Measurements from ENCODE around the gene CEACAM19.
"Not testable (repeated sequence)": the region's sequence is repeated elsewhere in the genome, so short reads cannot be mapped to it uniquely, and the experiment has no call there.

Gene CEACAM19

GRCh38 chr19:44672226-44672625 lies 944 bp downstream of the CEACAM19 start:
- in situ Hi-C loops (cut with MboI; ENCODE audit: low sequenced_read_pairs), result no loop called here

- in situ Hi-C loops (cut with MboI; ENCODE audit: low sequenced_read_pairs), result no loop called here
Observed at GRCh38 chr19:44673510-44673909, 2.2 kb downstream of the CEACAM19 start.

DNA sequence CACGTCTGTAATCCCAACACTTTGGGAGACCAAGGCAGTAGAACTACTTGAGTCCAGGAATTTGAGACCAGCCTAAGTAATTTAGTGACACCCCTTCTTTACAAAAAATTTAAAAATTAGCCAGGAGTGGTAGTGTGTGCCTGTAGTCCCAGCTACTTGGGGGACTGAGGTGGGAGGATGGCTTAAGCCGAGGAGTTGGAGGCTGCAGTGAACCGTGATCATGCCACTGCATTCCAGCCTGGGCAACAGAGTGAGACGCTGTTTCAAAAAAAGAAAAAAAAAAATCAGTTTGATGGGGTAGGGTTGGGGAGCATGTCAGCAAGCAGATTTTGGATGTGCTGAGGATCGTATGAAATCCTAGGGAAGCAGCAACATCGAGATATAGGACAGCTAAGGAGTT lies 4.2 kb downstream of the CEACAM19 start:
- in situ Hi-C loops (cut with MboI; ENCODE audit: low sequenced_read_pairs), result no loop called here

DNA sequence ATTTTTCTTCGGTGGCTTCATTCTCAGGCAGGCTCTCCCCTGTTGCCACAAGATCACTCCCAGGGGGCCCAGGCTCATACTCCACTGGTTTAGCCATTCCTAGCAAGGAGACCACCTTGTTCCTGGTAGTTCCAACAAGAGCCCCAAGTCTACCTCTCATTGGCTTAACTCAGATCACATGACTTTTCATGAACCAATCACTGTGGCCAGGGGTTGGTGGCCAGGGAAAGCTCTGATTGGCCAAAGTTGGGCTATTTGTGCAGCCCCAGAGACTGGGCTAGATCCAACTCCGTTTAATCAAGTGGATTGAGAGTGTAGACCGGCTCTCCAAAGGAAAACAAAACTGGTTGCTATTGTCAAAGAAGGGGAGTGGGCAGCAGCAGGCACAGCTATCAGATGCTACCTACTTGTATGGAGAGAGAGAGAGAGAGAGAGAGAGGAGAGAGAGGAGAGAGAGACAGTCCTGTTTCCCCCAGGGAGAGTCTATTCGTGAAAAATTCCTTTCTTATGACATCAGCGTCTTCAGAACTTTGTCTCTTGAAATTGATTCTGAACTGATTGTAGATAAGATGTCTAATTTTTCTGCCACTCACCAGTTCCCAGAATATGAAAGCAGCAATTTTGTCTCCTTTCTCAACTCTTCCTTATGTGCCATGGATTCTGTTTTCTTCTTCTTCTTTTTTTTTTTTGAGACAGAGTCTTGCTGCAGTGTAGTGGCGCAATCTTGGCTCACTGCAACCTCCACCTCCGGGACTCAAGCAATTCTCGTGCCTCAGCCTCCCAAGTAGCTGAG lies 5.9 kb downstream of the CEACAM19 start:
- in situ Hi-C loops (cut with MboI; ENCODE audit: low sequenced_read_pairs), result no loop called here

GRCh38 chr19:44680536-44680935 lies 9.3 kb downstream of the CEACAM19 start:
- in situ Hi-C loops (cut with MboI; ENCODE audit: low sequenced_read_pairs), result no loop called here

GRCh38 chr19:44681992-44682790 lies 10.9 kb downstream of the CEACAM19 start:
- in situ Hi-C loops (cut with MboI; ENCODE audit: low sequenced_read_pairs), result no loop called here

- in situ Hi-C loops (cut with MboI; ENCODE audit: low sequenced_read_pairs), result no loop called here
Observed at GRCh38 chr19:44682807-44683206, 11.5 kb downstream of the CEACAM19 start.

- in situ Hi-C loops (cut with MboI; ENCODE audit: low sequenced_read_pairs), result no loop called here
Observed at GRCh38 chr19:44683434-44684210, 12.3 kb downstream of the CEACAM19 start.

DNA sequence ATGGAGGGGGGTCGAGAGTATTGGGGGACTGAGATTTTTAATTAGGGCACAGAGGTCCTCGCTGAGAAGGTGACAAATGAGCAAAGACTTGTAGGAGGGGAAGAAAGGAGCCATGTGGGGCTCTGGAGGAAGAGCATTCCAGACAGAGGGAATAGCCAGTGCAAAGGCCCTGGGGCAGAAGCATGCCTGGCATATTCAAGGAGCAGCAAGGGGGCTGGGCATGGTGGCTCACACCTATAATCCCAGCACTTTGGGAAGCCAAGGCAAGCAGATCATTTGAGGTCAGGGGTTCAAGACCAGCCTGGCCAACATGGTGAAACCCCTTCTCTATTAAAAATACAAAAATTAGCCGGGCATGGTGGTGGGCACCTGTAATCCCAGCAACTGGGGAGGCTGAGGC lies 13.1 kb downstream of the CEACAM19 start:
- in situ Hi-C loops (cut with MboI; ENCODE audit: low sequenced_read_pairs), result not testable (repeated sequence)

DNA sequence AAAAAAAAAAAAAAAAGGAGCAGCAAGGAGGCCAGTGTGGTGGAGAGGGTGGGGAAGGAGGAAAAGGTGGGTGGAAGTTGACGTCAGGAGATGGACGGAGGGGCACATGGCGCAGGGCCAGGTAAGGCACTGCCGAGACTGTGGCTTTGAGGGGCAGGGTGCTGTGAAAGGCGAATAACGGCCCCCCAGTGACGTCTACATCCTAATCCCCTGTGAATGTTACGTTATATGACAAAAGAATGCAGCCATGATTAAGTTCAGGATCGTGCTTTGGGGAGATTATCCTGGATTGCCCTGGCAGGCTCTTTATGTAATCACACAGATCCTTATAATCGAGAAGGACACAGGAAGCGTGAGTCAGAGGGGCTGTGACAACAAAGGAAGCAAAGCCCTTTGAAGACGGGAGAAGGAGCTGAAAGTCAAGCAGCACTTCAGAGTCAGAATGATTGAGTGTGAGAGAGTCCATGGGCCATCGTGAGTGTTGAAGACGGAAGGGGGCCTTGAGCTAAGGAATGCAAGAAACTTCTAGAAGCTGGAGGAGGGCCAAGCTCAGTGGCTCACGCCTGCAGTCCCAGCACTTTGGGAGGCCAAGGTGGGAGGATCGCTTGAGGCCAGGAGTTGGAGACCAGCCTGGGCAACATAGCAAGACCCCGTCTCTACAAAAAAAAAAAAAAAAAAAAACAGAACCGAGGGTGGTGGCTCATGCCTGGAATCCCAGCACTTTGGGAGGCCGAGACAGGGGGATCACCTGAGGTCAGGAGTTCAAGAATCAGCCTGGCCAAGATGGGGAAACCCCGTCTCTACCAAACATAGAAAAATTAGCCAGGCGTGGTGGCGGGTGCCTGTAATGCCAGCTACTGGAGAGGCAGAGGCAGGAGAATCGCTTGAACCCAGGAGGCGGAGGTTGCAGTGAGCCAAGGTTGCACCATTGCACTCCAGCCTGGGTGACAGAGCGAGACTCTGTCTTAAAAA lies 13.9 kb downstream of the CEACAM19 start:
- in situ Hi-C loops (cut with MboI; ENCODE audit: low sequenced_read_pairs), result no loop called here

- in situ Hi-C loops (cut with MboI; ENCODE audit: low sequenced_read_pairs), result no loop called here
Observed at GRCh38 chr19:44685877-44686276, 14.6 kb downstream of the CEACAM19 start.

GRCh38 chr19:44686896-44687295 lies 15.6 kb downstream of the CEACAM19 start:
- in situ Hi-C loops (cut with MboI; ENCODE audit: low sequenced_read_pairs), result no loop called here

DNA sequence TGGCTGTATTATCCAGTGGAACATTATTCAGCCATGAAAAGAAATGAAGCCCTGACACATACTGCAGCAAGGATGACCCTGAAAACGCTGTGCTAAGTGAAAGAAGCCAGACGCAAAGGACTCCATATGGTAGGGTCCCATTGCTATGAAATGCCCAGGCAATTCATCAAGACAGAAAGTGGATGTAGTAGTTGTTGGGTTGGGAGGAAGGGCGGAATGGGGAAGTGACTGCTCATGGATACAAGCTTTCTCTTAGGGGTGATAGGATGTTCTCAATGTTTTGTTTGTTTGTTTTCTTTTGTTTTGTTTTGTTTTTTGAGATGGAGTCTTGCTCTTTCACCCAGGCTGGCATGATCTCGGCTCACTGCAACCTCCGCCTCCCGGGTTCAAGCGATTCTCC lies 16.6 kb downstream of the CEACAM19 start:
- in situ Hi-C loops (cut with MboI; ENCODE audit: low sequenced_read_pairs), result no loop called here

DNA sequence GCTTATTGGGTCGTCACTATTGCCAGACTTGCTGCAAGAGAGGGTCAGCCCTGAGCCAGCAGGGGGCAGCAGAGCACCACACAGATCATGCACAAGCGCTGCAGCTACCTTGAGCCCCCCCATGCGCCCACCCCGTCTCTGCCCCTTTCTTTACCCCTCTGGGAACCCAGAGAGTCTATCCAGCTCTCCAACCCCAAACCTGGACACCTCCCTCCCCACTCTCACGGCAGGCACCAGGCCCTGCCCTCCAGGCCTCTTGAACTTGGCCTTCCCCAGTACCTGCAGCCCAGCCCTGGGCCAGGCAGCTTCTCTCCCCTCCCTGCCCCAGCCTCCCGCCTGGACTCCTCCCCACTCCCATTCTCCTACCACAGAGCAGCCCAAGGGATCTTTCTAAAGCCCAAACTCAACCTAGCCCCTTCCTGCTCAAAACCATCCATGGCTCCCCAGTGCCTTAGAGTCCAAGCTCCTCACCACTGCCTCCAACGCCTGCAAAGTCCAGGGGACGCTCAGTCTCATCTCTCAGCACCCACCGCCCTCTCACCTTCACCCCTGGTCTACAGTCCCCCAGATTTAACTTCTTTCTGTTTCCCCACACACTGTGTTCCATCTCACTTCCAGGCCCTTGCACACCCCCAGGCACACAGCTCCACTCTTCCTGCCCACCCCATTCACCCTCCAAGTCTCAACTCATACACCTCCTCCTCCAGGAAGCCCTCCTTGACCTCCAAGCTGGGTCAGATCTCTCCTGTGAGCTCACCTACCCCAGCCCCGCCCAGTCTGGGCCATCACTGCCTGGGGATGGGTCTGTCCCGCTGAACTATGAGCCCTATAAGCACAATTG lies 18.2 kb downstream of the CEACAM19 start:
- in situ Hi-C loops (cut with MboI; ENCODE audit: low sequenced_read_pairs), result no loop called here

DNA sequence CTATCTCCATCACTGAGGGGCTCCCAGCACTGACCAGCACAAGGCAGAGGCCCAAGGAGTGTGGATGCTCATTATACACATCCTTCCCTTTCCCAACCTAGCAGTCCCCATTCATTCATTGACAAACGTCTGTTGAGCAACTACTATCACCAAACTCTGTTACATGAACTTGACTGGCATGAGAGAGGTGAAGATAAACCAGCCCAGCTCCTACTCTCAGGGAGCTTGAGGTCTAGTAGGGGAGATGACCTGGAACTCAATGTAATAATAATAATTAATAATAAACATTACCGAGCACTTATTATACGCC lies 18.8 kb downstream of the CEACAM19 start:
- in situ Hi-C loops (cut with MboI; ENCODE audit: low sequenced_read_pairs), result no loop called here

GRCh38 chr19:44692379-44692721 lies 21.1 kb downstream of the CEACAM19 start:
- in situ Hi-C loops (cut with MboI; ENCODE audit: low sequenced_read_pairs), result no loop called here

- in situ Hi-C loops (cut with MboI; ENCODE audit: low sequenced_read_pairs), result no loop called here
Observed at GRCh38 chr19:44694184-44694579, 22.9 kb downstream of the CEACAM19 start.

DNA sequence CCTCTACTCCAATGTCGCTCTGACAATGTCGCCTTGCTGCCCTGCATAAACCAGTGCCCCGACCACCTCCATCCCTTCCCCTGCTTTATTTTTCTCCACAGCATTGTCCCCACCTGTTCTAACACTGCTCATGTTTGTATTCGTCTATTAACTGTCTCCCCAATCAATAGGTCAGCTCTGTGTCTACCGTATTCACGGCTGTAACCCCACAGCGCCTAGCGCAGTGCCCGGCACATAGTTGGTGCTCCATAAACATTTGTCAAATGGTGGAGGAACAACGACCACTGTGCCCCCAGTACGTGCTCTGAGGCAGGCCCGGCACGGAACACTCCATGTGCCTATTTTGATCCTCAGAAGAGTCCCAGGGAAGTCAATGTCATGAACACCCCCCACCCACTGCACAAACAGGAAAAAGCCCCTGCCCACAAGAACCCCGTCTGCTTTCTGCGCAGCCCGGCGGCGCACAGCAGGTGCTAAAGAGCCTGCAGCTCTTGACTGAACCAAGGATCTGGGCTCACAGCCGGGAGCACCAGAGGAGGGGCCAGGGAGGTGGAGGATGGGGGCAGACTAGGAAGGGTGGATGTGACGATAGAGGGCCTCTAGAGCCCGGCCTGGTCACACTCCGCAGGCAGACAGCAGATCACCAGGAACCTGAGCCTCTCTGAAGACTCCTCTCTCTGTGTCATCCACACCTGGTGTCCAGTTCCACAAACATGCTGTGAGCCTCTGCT lies 25.8 kb downstream of the CEACAM19 start:
- in situ Hi-C loops (cut with MboI; ENCODE audit: low sequenced_read_pairs), result no loop called here

DNA sequence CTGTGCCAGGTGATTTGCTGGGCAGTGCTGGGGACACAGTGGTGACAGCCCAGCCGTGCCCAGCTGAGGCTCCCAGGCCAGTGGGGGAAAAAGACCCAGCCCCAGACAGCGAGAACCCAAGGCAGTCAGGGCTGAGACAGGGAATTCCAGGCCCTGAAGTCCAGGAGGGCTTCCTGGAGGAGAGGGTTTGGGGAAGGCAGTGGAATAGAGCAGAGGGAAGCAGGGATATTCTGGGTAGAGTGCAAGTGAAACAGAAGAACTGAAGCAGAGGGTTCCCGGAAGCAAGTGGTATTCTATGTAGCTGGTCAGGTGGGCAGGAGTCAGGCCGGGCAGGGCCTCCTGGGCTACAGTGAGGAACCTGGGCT lies 26.4 kb downstream of the CEACAM19 start:
- in situ Hi-C loops (cut with MboI; ENCODE audit: low sequenced_read_pairs), result no loop called here

Data from HL-60/S4 treated with retinoic acid at 250 ng/mL for 4 days and 3 days (cell line).